ENCODE measurements around the gene IL4. TPM values are rescaled to one million over a fixed set of nuclear protein-coding genes. Genes with fewer than 3 reads are reported as not detected.

The IL4 gene
- total RNA-seq, 2 experiments from 2014 or later, result not detected

DNA sequence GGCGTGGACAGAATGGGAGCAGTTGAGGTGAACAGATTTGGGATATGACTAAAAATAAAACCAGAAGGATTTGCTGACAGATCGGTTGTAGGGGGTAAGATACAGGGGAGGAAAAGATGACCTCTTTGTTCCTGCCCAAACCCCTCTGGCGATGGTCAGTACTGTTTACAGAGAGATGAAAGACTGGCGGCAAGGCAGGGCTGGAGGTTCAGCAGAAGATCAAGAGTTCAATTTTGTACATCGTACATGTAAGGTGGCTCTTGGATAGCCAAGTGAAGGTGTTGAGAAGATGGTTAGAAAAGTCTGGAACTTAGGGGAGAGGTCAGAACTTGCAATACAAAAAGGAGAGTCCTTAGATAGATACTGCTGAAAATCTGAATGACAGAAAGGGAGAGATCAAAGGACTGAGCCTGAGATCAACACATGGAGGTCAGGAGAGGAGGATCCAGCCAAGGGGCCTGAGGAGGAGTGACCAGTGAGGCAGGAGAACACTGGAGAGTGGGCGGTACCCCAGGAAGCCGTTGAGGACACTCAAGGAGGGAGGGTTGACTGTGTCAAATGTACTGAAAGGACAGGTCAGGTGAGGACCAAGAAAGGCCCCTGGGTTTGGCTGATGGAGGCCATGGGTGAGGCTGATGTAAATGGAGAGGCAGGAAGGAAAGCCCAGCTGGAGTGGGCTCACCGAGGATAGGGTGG, 7.1 kb downstream of the IL4 start:
- TF ChIP-seq, protein P1, sequence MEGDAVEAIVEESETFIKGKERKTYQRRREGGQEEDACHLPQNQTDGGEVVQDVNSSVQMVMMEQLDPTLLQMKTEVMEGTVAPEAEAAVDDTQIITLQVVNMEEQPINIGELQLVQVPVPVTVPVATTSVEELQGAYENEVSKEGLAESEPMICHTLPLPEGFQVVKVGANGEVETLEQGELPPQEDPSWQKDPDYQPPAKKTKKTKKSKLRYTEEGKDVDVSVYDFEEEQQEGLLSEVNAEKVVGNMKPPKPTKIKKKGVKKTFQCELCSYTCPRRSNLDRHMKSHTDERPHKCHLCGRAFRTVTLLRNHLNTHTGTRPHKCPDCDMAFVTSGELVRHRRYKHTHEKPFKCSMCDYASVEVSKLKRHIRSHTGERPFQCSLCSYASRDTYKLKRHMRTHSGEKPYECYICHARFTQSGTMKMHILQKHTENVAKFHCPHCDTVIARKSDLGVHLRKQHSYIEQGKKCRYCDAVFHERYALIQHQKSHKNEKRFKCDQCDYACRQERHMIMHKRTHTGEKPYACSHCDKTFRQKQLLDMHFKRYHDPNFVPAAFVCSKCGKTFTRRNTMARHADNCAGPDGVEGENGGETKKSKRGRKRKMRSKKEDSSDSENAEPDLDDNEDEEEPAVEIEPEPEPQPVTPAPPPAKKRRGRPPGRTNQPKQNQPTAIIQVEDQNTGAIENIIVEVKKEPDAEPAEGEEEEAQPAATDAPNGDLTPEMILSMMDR (IDR thresholded peaks at IDR 0.05), result no peak
- intact Hi-C loops (cut with DNase I, micrococcal nuclease), result no loop called here
- DNase-seq, result no peak

GRCh38 chr5:132681476-132681831, 7.7 kb downstream of the IL4 start:
- H3K27me3 Mint-ChIP-seq, result no peaks in the 10 kb centered on the region
- no peaks in the 10 kb centered on the region for H3K9me3 ChIP-seq (ENCODE audit: control insufficient read depth in 1 of 2, insufficient read depth in 1 of 2, low read length in 2 of 2)
- no peaks in the 10 kb centered on the region for H3K4me1 Mint-ChIP-seq (ENCODE audit: low read depth)
- H3K27ac ChIP-seq (ENCODE audit: low read depth in 1 of 2, low read length in 2 of 2), result no peak overlapping the region
- no peaks in the 10 kb centered on the region for H3K4me1 ChIP-seq (ENCODE audit: insufficient read depth, low read length)
- ChIA-PET CTCF (no interaction called here), POLR2A (no interaction called here)
- H3K27ac Mint-ChIP-seq, result no peak overlapping the region
- no peaks in the 10 kb centered on the region for H3K27me3 ChIP-seq (ENCODE audit: control insufficient read depth in 1 of 2, insufficient read depth in 2 of 2, low read length in 2 of 2)
- H3K36me3 Mint-ChIP-seq (ENCODE audit: low read depth), result no peaks in the 10 kb centered on the region
- DNase-seq (no peak), ATAC-seq (ENCODE audit: poor library complexity) (no peak)
- no peaks in the 10 kb centered on the region for H3K36me3 ChIP-seq (ENCODE audit: insufficient read depth, low read length)
- TF ChIP-seq, protein P1 (IDR thresholded peaks at IDR 0.05), result no peak
- no peak overlapping the region for H3K4me3 ChIP-seq (ENCODE audit: low read length)
- H3K4me3 Mint-ChIP-seq, result no peak overlapping the region
- H3K9me3 Mint-ChIP-seq, result no peaks in the 10 kb centered on the region
- intact Hi-C loops (cut with DNase I, micrococcal nuclease), result no loop called here

More for the DNA sequence above, 7.1 kb downstream of the IL4 start:
- Histone ChIP-seq H3K36me3 (ENCODE audit: insufficient read depth, low read length) (no peaks in the 10 kb centered on the region), H3K9me3 (ENCODE audit: control insufficient read depth in 1 of 2, insufficient read depth in 1 of 2, low read length in 2 of 2) (no peaks in the 10 kb centered on the region), H3K27ac (ENCODE audit: low read depth in 1 of 2, low read length in 2 of 2) (no peak overlapping the region), H3K27me3 (ENCODE audit: control insufficient read depth in 1 of 2, insufficient read depth in 2 of 2, low read length in 2 of 2) (no peaks in the 10 kb centered on the region), H3K4me3 (ENCODE audit: low read length) (no peak overlapping the region), H3K4me1 (ENCODE audit: insufficient read depth, low read length) (no peaks in the 10 kb centered on the region)
- no peaks in the 10 kb centered on the region for H3K9me3 Mint-ChIP-seq
- H3K4me1 Mint-ChIP-seq (ENCODE audit: low read depth), result no peaks in the 10 kb centered on the region
- no peaks in the 10 kb centered on the region for H3K36me3 Mint-ChIP-seq (ENCODE audit: low read depth)
- no peak overlapping the region for H3K4me3 Mint-ChIP-seq
- ChIA-PET CTCF (no interaction called here), POLR2A (no interaction called here)
- no peaks in the 10 kb centered on the region for H3K27me3 Mint-ChIP-seq
- no peak overlapping the region for H3K27ac Mint-ChIP-seq
- ATAC-seq (ENCODE audit: poor library complexity), result no peak

DNA sequence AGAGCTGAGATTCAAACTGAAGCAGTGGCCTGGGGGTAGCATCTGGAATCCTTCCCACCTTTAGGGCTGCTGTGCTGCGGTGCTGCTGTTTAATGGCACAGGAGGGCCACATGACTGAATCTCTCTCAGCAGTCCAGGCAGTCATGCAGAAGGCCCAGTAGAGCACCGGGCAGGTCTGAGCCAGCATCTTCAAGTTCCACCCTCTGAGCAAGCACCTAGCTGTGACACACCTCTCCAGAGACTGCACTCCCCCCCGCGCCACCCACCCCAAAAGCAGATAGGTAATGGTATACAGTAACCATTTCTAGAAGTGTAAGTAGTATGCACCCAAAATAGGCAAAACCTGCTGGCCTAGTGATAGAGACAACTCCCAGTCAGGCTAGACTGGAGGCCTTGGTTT, 8.2 kb downstream of the IL4 start:
- DNase-seq, result no peak
- Histone ChIP-seq H3K4me1 (ENCODE audit: insufficient read depth, low read length) (no peaks in the 10 kb centered on the region), H3K9me3 (ENCODE audit: control insufficient read depth in 1 of 2, insufficient read depth in 1 of 2, low read length in 2 of 2) (no peaks in the 10 kb centered on the region), H3K27me3 (ENCODE audit: control insufficient read depth in 1 of 2, insufficient read depth in 2 of 2, low read length in 2 of 2) (no peaks in the 10 kb centered on the region), H3K36me3 (ENCODE audit: insufficient read depth, low read length) (no peaks in the 10 kb centered on the region), H3K4me3 (ENCODE audit: low read length) (no peak overlapping the region), H3K27ac (ENCODE audit: low read depth in 1 of 2, low read length in 2 of 2) (no peak overlapping the region)
- no peak overlapping the region for H3K4me3 Mint-ChIP-seq
- CTCF ChIA-PET, result interaction anchor here (0.5 kb wide), 1 partner anchor 72 kb away, joined by 4 read pairs; no protein-coding TSS in a partner anchor
- no peak for ATAC-seq (ENCODE audit: poor library complexity)
- no peaks in the 10 kb centered on the region for H3K9me3 Mint-ChIP-seq
- H3K36me3 Mint-ChIP-seq (ENCODE audit: low read depth), result no peaks in the 10 kb centered on the region
- POLR2A ChIA-PET, result no interaction called here
- no peak overlapping the region for H3K27ac Mint-ChIP-seq
- intact Hi-C loops (cut with DNase I, micrococcal nuclease), result no loop called here
- no peaks in the 10 kb centered on the region for H3K27me3 Mint-ChIP-seq
- TF ChIP-seq, protein P1 (IDR thresholded peaks at IDR 0.05), result no peak
- no peaks in the 10 kb centered on the region for H3K4me1 Mint-ChIP-seq (ENCODE audit: low read depth)
